Measurements from ENCODE around the gene EHMT2.
A peak's percentile ranks its signal among the peaks of the same experiment; 100 is the strongest.

EHMT2 gene

DNA sequence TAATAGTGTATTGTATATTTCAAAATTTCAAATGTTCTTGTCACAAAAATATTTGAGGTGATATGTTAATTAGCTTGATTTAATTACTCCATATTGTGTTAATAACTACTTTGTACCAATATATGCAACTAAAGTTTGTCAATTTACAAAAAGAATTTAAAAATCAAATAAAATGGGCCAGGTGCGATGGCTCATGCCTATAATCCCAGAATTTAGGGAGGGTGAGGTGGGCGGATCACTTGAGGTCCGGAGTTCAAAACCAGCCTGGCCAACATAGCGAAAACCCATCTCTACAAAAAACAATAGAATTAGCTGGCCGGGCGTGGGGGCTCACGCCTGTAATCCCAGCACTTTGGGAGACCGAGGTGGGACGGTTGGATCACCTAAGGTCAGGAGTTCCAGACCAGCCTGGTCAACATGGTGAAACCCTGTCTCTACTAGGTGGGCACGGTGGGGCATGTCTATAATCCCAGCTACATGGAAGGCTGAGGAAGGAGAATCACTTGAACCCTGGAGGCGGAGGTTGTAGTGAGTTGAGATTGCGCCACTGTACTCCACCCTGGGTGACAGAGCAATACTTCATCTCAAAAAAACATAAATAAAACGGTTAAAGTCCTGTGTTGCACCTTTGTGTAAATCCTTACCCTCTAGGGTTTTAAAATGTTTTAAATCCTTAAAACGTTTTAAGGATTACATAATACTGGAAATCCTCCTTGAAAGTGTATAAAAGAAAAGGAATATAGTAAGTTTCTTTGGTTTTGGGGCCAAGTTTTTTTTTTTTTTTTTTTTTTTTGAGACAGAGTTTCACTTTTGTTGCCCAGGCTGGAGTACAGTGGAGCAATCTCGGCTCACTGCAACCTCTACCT is 65.9 kb downstream of the EHMT2 start:
- Histone ChIP-seq H3K4me3 (ENCODE audit: low read depth, low read length) (peak overlapping the region; percentile 64), H3K4me1 (ENCODE audit: control insufficient read depth, insufficient read depth, low read length) (peaks cover 3% of the 10 kb centered on the region), H3K27ac (ENCODE audit: extremely low read depth, low read depth, low read length) (peak overlapping the region; percentile 36; the same call in 1 of the 2 replicates), H3K9me3 (ENCODE audit: control insufficient read depth, insufficient read depth, low read depth, low read length) (no peaks in the 10 kb centered on the region), H3K36me3 (ENCODE audit: control insufficient read depth in 2 of 2, insufficient read depth in 1 of 2, low read length in 2 of 2) (peaks cover 6 to 32% of the 10 kb centered on the region in 2 experiments; a peak in 2 of 3 replicates)
- ChIA-PET POLR2A (interaction anchor here (0.6 to 8.1 kb wide), 19 partner anchors 9 to 297 kb away, joined by 3 to 93 read pairs (median 8); partner anchors contain the start of genes ATF6B, CLIC1, DDX39B and GPANK1), CTCF (interaction anchor here (0.6 to 4.4 kb wide), 17 partner anchors 13 to 1242 kb away, joined by 3 to 18 read pairs (median 5); partner anchors contain the start of genes EHMT2, HLA-DPA1, LSM2 and VARS1)
- TF ChIP-seq KLF16 (tag by site-specific recombination; IDR thresholded peaks at IDR 0.05) (no peak), ZNF404 (tag by site-specific recombination; IDR thresholded peaks at IDR 0.05) (no peak), ZNF280D (tag by site-specific recombination; IDR thresholded peaks at IDR 0.05) (no peak), ZSCAN30 (tag by site-specific recombination; IDR thresholded peaks at IDR 0.05) (no peak), ZNF274 (IDR thresholded peaks at IDR 0.05; ENCODE audit: low read length) (no peak), ZNF274 (tag by site-specific recombination; IDR thresholded peaks at IDR 0.05; ENCODE audit: borderline replicate concordance) (no peak), ZFP3 (tag by site-specific recombination; IDR thresholded peaks at IDR 0.05; ENCODE audit: low read depth) (no peak), BCL11A (tag by site-specific recombination; IDR thresholded peaks at IDR 0.05; ENCODE audit: low read depth) (peak; percentile 29; the same call in 1 of the 2 replicates), ZNF792 (tag by site-specific recombination; IDR thresholded peaks at IDR 0.05) (no peak), MEIS1 (CRISPR knock-in tag; IDR thresholded peaks at IDR 0.05; ENCODE audit: borderline replicate concordance) (no peak), ZNF530 (tag by site-specific recombination; IDR thresholded peaks at IDR 0.05; ENCODE audit: low read depth) (no peak), BCL11B (tag by site-specific recombination; IDR thresholded peaks at IDR 0.05; ENCODE audit: low read depth) (0 out of 2 replicates have a peak, but pooled peaks have one; percentile 70), ZNF354C (tag by site-specific recombination; IDR thresholded peaks at IDR 0.05; ENCODE audit: borderline replicate concordance, low read depth) (no peak), ZFP69B (tag by site-specific recombination; IDR thresholded peaks at IDR 0.05) (no peak), ZSCAN23 (tag by site-specific recombination; IDR thresholded peaks at IDR 0.05) (no peak), ZNF266 (tag by site-specific recombination; IDR thresholded peaks at IDR 0.05; ENCODE audit: low read depth) (no peak), FEZF1 (tag by site-specific recombination; IDR thresholded peaks at IDR 0.05) (no peak), ZBTB17 (tag by site-specific recombination; IDR thresholded peaks at IDR 0.05) (no peak; the same call in 1 of the 2 replicates), ZNF18 (tag by site-specific recombination; IDR thresholded peaks at IDR 0.05) (no peak), SP7 (tag by site-specific recombination; IDR thresholded peaks at IDR 0.05) (0 out of 2 replicates have a peak, but pooled peaks have one; percentile 15), WT1 (tag by site-specific recombination; IDR thresholded peaks at IDR 0.05) (peak; percentile 74), ZBTB1 (tag by site-specific recombination; IDR thresholded peaks at IDR 0.05) (no peak), ZNF639 (tag by site-specific recombination; IDR thresholded peaks at IDR 0.05) (0 out of 2 replicates have a peak, but pooled peaks have one; percentile 16)
- TF ChIP-seq, protein P1, sequence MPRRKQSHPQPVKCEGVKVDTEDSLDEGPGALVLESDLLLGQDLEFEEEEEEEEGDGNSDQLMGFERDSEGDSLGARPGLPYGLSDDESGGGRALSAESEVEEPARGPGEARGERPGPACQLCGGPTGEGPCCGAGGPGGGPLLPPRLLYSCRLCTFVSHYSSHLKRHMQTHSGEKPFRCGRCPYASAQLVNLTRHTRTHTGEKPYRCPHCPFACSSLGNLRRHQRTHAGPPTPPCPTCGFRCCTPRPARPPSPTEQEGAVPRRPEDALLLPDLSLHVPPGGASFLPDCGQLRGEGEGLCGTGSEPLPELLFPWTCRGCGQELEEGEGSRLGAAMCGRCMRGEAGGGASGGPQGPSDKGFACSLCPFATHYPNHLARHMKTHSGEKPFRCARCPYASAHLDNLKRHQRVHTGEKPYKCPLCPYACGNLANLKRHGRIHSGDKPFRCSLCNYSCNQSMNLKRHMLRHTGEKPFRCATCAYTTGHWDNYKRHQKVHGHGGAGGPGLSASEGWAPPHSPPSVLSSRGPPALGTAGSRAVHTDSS (tag by site-specific recombination; IDR thresholded peaks at IDR 0.05), result peak; percentile 42; the same call in 1 of the 2 replicates
- TF ChIP-seq, protein P2, sequence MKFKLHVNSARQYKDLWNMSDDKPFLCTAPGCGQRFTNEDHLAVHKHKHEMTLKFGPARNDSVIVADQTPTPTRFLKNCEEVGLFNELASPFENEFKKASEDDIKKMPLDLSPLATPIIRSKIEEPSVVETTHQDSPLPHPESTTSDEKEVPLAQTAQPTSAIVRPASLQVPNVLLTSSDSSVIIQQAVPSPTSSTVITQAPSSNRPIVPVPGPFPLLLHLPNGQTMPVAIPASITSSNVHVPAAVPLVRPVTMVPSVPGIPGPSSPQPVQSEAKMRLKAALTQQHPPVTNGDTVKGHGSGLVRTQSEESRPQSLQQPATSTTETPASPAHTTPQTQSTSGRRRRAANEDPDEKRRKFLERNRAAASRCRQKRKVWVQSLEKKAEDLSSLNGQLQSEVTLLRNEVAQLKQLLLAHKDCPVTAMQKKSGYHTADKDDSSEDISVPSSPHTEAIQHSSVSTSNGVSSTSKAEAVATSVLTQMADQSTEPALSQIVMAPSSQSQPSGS (tag by site-specific recombination; IDR thresholded peaks at IDR 0.05; ENCODE audit: low read depth), result no peak
- TF ChIP-seq, protein P3, sequence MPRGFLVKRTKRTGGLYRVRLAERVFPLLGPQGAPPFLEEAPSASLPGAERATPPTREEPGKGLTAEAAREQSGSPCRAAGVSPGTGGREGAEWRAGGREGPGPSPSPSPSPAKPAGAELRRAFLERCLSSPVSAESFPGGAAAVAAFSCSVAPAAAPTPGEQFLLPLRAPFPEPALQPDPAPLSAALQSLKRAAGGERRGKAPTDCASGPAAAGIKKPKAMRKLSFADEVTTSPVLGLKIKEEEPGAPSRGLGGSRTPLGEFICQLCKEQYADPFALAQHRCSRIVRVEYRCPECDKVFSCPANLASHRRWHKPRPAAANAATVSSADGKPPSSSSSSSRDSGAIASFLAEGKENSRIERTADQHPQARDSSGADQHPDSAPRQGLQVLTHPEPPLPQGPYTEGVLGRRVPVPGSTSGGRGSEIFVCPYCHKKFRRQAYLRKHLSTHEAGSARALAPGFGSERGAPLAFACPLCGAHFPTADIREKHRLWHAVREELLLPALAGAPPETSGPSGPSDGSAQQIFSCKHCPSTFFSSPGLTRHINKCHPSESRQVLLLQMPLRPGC (tag by site-specific recombination; IDR thresholded peaks at IDR 0.05), result 0 out of 2 replicates have a peak, but pooled peaks have one; percentile 20
